ENCODE data around the gene EIF2B1.
"Not testable (repeated sequence)": the region's sequence is repeated elsewhere in the genome, so short reads cannot be mapped to it uniquely, and the experiment has no call there.

Gene EIF2B1

DNA sequence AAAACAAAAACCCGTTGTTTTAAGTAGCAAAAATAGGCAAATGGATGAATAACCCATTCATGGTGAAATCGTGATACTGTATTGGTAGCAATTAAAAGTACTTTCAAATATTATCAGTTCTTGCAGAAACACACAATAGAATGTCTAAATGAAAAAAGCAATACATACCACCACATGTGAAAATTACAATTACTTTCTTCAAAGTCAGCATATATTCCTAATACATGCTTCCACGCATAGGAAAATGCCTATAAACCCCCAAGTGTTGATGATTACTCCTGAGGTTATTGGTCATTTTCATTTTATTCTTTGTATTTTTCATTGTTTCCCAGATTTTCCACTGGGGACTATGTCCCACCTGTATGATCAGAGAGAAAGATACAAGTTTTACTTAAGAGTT lies 16.3 kb downstream of the EIF2B1 start:
- DNase-seq: no peak

DNA sequence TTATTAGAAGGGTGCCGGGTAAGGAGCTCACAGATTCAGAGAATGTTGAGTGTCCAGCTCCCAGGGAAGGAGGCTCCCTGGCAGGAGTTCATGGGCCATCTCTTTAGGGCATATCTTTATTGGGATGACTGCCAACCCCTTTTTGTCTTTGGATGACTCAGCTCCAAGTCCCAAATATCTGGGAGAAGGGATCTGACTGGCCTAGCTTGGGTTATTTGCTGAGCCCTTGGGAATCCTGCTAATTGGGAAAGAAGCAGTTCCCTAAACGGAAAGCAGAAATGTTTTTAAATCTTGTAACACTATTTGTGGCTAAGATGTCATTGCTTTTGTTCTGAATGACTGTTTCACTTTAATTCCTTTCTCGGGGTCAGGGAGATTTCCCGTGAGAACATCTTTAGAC lies 19.0 kb downstream of the EIF2B1 start:
- no peak for DNase-seq

DNA sequence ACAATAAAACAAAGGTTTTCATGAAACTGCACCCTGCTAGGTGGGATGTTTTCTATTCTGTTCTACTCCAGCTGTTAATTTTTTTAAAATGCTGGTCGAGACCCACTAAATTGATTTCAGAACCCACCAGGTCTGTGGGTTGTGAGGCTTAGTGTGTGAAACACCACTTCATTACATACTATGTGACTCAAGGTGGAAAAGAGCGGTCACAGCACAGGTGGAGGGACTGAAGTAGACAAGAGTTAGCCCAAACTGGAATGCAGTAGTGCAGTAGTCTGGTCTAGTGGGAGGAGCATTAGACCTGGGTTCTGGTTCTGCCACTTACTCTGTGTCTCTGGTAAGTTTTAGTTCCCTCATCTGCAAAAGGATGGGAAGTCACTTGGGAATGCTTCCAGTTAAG lies 19.4 kb downstream of the EIF2B1 start:
- no peak for DNase-seq

DNA sequence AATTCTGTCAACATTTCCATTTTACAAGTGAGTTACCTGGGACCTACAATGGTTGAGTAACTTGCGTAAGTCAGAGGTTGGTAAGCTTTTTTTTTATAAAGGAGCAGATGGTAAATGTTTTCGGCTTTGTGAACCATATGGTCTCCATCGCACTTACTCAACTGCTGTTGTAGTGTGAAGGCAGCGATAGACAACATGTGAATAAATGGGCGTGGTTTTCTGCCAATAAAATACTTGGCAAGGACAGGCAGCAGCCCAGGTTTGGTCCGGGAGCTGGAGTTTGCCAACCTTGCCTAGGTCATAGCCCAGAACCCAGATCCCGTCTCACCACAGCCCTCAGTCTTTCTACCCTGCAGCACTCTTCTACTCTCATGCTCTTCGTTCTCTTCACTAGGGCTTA lies 25.3 kb downstream of the EIF2B1 start:
- no peak for DNase-seq

DNA sequence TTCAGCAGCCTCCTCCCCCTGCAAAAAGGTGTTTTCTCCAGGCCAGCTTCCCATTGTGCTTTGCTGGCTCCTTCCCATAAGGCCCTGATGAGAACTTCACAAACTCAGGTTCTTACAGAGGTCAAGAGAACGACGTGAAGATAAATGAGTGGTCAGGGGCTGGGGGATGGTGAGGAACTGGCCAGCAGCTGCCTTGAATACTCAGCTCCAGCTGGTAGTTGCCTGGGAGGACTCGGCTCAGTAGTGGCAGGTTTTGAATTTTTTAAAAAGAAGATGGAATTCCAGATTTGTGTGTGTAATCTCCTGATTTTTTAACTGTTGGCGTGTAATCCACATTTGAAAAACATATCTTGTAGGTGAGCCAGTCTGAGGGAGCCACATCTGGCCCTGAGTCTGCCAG lies 25.7 kb downstream of the EIF2B1 start:
- DNase-seq: no peak

DNA sequence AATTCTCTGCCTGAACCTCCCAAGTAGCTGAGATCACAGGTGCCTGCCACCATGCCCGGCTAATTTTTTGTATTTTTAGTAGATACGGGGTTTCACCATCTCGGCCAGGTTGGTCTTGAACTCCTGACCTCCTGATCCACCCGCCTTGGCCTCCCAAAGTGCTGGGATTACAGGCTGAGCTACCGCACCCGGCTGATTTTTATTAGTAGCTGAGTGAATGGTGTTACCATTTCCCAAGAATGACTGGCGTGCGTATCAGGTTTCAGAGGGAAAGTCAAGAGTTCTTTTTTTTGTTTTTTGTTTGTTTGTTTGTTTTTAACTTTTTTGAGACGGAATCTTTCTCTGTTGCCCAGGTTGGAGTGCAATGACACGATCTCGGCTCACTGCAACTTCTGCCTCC lies 30.0 kb downstream of the EIF2B1 start:
- DNase-seq: not testable (repeated sequence)

DNA sequence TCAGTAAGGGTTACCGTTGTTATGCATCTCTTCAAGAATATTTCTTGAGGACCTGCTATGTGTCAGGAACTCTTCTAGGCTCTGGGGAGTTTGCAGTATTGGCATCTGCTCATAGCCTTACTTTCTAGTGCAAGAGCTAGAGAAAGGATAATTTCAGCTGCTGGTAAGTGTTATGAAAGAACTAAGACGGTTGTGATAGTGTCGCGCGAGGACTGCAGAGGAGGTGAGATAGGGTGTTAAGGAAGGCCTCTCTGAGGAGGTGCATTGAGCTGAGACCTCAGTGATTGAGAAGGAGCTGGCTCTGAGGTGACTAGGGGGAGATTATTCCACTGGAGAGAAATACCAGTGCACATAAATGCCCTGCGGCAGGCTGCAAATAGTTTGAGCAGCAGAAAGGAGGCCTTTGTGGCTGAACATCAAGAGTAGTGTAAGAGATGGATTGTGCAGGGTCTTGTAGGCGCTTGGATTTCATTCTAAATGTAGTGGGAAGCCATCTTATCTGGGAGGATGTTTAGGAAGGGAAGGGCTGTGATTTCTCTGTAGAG lies 30.8 kb downstream of the EIF2B1 start:
- no peak for DNase-seq

DNA sequence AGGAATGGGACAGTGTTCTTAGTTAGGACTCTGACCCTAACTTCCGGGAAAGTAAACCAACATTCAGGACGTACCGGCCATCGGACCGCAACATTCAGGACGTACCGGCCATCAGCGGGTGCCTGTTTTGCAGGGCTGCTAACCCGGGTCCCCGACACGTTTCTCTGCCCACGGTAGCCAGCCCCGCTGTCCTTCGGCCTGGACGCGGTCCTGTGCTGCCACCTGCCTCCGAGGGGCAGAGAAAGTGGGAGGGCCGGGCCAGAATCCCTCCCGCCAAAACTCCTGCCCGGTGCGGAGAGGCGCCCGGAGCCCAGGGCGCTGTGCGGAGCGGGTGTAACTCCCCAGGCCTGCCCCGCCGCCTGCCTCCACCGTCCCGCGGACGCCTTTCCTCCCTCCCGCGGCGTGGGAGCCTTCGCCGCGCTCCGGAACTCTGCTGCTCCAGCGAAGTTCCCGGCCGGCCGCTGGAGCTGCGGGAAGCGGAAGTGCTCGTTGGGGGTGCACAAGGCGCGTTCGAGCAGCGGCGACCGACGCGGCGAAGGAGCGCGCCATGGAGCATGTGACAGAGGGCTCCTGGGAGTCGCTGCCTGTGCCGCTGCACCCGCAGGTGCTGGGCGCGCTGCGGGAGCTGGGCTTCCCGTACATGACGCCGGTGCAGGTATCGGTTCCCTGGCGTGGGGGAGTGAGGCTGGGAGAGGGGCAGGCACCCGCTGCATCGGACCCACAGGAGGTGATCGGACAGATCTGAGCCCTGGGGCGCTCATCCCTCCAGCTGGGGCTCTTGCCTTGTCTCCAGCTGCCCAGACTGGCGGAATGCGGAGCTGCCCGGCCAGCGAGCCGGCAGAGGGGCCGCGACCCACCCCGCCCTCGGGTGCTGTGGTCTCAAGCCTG lies 31.6 kb downstream of the EIF2B1 start, which contains the start of gene DDX55:
TSS of gene DDX55 (plus strand) at position 498 of the 888 bp plus-strand sequence. CDS start at position 548, 50 bp downstream.
- DNase-seq: peak; percentile 68

DNA sequence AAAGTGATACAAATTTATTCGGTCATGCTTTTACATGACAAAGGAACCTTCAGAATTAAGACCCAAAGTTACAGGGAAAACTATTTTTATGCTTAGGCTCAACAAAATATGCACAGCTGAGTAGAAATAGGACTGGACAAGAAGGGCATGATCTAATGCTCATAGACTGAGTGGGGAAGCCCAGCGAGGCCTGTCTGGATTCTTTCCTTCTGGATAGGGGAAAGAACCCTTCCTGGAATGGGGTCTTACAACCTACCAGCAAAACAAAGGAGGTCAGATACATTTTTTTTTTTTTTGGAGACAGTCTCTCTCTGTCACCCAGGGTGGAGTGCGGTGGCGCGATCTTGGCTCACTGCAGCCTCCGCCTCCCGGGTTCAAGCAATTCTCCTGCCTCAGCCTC lies 33.8 kb downstream of the EIF2B1 start:
- no peak for DNase-seq

DNA sequence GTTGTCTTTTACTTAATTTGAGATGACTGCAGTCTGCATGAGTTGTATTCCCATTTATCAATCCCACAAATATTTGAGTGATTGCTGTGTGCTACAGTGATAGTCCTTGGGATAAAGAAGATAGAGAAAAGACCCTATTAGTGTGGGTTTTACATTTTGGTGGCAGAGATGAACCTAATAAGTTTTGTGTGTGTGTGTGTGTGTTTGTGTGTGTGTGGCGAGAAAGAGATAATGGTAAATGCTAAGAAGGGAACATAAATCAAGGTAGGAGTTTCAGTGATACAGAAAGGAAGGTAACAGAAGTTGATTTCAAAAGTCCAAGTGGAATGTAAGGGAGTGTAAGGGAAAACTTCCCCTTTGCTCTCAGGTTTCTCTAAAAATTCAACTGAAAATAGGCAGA lies 34.2 kb downstream of the EIF2B1 start:
- no peak for DNase-seq

DNA sequence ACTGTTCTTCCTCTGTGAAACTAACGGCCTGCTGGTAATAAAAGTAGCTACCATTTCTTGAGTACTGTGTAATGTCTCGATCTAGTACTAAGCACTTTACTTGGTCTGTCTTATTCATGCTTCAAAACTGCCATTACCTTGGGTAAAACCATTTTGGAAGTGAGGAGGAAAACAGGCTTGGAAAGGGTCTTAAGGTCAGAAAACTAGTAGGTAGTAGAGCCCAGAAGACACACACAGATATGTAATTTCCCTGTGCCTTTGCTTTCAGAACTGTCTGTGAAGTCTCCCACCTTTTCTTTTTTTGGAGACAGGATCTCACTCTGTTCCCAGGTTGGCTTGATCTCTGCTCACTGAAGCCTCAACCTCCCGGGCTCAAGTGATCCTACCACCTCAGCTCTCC lies 35.0 kb downstream of the EIF2B1 start:
- no peak for DNase-seq

DNA sequence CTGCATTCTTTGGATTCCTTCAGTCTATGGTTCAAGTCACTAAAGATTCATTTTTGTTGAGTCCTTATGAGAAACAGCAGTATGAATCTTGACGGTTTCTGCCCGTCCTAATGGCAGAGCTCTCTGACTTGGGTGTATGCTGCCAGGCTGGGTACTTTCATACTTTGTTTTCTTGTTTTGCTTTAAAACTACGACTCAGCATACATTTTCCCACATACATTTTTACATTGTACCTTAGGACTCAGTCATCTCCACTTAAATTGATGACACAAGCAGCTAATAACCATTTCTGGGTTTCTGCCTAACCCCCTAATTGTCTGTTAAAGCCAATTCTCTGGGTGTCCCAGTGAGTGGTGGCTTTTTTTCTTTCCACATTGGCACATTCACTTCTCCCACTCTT lies 36.4 kb downstream of the EIF2B1 start:
- no peak for DNase-seq

DNA sequence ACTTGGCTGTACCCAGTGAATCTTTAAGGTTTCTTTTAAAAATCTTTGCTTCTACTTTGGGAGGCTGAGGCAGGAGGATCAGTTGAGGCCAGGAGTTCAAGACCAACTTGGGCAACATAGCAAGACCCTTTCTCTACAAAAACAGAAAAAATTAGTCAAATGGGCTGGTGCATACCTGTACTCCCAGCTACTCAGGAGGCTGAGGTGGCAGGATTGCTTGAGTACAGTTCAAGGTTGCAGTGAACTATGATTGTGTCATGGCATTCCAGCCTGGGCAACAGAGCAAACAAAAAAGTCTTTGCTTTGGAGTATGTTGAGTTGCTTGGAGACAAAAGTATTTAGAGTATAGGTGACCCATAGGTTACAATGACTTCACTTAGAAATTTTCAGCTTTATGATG lies 37.8 kb downstream of the EIF2B1 start:
- DNase-seq: no peak

DNA sequence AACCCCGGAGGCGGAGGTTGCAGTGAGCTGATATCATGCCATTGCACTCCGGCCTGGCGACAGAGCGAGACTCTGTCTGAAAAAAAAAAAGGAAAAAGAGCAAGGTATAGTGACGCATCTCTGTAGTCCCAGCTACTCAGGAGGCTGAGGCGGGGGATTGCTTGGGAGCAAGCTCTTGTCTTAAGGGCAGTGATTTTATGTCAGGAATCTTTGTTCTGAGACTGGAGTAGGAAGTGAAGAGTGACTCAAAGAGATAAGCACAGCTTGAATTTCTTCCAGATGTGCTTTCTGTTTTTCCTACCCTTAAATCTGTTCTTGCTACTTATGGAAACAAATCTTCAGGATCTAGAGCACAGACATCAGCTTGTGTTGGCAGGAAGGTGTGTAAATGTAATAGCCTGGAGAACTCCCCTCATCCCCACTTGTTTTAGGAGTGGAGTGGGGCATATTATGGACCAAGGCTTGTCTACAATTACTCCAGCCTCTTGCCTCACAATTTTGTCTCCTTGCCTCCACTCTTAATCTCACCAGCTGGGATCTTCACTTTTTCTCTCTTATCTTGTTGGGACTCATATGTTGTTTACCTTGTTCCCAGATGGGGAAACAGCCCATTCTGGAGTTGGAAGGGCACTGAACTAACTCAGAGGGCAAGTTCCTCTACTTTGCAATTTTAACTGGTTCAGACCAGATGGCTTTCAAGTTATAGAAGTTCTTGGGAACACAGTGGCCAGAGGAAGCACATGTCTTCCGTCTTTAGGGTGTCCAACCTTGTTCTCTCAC lies 41.6 kb downstream of the EIF2B1 start:
- DNase-seq: no peak

DNA sequence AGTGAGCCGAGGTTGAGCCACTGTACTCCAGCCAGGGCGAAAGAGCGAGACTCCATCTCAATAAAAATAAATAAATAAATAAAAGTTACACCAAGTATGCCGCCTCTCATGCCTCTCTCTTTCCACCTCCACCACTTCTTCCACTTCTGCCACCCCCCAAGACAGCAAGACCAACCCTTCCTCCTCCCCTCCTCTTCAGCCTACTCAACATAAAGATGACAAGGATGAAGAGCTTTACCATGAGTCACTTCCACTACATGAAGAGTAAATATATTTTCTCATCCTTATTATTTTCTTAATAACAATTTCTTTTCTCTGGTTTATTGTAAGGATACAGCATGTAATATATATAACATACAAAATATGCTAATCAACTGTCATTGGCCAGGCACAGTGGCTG lies 52.7 kb downstream of the EIF2B1 start:
- DNase-seq: no peak

DNA sequence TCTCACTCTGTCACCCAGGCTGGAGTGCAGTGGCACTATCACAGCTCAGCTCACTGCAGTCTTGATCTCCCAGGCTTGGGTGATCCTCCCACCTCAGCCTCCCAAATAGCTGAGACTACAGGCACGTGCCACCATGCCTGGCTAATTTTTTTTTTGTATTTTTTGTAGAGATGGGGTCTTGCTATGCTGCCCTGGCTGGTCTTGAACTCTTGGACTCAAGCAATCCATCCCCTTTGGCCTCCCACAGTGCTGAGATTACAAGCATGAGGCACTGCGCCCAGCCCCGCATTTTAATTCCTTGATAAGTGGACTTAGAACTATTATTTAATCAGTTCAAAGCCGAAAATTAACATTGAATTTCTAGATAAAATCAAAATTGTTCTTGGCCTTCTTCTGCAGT lies 54.7 kb downstream of the EIF2B1 start:
- not testable (repeated sequence) for DNase-seq

DNA sequence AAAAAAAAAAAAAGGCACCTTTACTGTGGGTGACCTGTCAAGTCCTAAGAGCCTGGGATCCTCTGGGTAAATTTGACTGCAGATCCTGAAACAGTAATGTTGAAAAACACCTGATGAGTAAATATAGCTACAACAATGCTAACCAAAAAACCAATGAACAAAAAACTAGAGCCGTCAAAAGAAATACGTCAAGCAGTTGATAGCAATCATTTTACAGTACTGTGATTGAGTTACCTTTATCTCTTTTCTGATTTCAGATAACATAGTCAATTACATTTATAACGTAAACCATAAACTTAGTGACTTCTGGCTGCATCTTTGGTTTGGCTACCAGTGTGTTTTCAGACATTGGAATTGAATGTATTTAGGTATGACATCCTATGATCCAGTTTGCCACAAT lies 55.2 kb downstream of the EIF2B1 start:
- DNase-seq: no peak

DNA sequence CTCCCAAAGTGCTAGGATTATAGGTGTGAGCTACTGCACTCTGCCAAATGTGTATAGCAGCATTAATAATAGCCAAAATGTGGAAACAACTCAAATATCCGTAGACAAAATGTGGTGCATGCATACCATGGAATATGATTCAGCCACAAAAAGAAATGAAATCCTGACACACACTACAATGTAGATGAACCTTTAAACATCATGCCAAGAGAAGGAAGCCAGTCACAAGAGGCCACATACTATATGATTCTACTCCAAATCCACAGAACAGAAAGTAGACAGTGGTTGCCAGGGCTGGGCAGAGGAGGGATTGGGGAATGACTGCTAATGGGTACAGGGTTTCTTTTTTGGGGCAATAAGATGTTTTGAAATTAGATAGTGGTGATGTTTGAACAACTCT lies 56.9 kb downstream of the EIF2B1 start:
- DNase-seq: no peak

DNA sequence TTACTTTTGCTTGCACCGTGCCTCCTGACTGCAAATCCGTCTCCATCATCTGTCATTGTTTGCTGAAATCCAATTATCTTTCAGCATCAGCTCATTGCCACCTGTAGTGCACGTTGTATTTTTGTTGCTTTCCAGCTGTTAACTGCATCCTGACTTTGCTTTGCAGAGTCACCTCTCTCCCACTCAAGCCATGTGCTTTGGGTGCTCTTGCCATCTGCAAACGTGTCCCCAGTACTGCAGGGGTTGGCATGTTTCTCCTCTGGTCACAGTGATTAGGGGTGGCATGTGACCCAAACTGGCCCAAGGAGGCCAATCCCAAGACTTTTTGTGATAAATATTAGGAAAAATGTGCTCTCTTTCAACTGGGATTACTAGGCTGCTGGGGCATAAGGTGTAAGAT lies 59.6 kb downstream of the EIF2B1 start:
- DNase-seq: no peak

DNA sequence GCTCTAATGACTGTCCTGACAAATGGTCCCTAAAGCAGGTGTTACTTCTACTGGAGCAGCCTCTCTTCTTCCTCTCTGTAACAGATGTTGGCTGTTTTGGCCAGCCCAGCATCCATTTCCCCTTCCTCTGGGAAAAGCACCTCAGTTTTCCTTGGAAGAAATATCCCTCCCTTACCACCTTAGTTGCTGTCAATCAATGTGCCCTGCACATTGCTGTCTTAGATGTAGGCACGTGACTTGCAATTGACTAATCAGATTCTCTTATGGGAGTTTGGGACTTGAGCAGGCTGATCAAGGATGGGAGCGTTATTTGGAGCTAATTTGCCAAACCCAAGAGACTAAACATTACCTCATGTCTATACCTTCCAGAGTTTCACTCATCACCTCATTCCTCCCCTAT lies 61.1 kb downstream of the EIF2B1 start:
- no peak for DNase-seq

DNA sequence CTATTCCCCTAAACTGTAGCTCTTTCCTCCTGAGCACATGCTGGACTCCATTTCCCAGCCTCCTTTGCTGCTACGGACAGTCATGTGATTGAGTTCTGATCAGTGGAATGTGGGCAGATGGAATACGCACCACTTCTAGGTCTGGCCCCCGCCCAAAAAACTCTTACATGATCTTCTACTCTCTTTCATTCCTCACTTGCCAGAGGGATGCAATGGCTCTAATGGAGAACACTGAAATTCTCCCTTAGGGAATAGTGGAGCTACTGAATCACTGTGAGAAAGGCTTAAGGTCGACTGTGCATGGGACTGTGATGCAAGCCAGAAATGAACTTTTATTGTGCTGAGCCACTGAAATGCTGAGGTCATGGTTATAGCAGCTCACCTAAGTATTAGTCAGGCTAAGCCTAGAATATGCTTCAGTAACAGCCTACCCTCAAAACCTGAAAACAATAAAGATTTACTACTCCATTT lies 62.1 kb downstream of the EIF2B1 start:
- no peak for DNase-seq
